ENCODE measurements around the gene CCDC187. TPM values are rescaled to one million over a fixed set of nuclear protein-coding genes. Genes with fewer than 3 reads are reported as not detected.

The CCDC187 gene
- polyA plus RNA-seq, 1 donor (not counting 4 experiments of a cell fraction or from before 2014, with no cell fraction given) = 0.03 TPM

- no peaks in the 10 kb centered on the region for H4K20me1 ChIP-seq (ENCODE audit: control insufficient read depth, extremely low read depth, insufficient read depth, low read length)
- H3K9me3 ChIP-seq (ENCODE audit: control insufficient read depth, low read depth, low read length) = no peaks in the 10 kb centered on the region
- H3K4me3 ChIP-seq (ENCODE audit: control insufficient read depth in 2 of 3, extremely low read depth in 1 of 3, insufficient read depth in 2 of 3, low read depth in 1 of 3, low read length in 3 of 3) = no peak overlapping the region
- no peak for DNase-seq (ENCODE audit: low read depth, low spot score)
- H2AFZ ChIP-seq (ENCODE audit: control insufficient read depth, low read length) = no peak overlapping the region
- H3K36me3 ChIP-seq (ENCODE audit: control insufficient read depth in 2 of 2, extremely low read depth in 1 of 2, insufficient read depth in 2 of 2, low read length in 2 of 2) = no peaks in the 10 kb centered on the region
- no peak overlapping the region for H3K4me2 ChIP-seq (ENCODE audit: control insufficient read depth, extremely low read depth, insufficient read depth, low read depth, low read length)
- TF ChIP-seq EZH2 (IDR thresholded peaks at IDR 0.05; ENCODE audit: low read length) = no peak
- TF ChIP-seq, protein P1, sequence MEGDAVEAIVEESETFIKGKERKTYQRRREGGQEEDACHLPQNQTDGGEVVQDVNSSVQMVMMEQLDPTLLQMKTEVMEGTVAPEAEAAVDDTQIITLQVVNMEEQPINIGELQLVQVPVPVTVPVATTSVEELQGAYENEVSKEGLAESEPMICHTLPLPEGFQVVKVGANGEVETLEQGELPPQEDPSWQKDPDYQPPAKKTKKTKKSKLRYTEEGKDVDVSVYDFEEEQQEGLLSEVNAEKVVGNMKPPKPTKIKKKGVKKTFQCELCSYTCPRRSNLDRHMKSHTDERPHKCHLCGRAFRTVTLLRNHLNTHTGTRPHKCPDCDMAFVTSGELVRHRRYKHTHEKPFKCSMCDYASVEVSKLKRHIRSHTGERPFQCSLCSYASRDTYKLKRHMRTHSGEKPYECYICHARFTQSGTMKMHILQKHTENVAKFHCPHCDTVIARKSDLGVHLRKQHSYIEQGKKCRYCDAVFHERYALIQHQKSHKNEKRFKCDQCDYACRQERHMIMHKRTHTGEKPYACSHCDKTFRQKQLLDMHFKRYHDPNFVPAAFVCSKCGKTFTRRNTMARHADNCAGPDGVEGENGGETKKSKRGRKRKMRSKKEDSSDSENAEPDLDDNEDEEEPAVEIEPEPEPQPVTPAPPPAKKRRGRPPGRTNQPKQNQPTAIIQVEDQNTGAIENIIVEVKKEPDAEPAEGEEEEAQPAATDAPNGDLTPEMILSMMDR (optimal IDR thresholded peaks at IDR 0.05 in 1 of 3, IDR thresholded peaks at IDR 0.05 in 1 of 3, conservative IDR thresholded peaks at IDR 0.05 in 1 of 3; ENCODE audit: extremely low read depth in 1 of 3, insufficient read depth in 2 of 3, low read length in 3 of 3) = no peak
- H3K79me2 ChIP-seq (ENCODE audit: control insufficient read depth, insufficient read depth, low read length) = no peaks in the 10 kb centered on the region
- H3K4me1 ChIP-seq (ENCODE audit: control insufficient read depth, extremely low read depth, insufficient read depth, low read length) = peaks cover 3% of the 10 kb centered on the region
- no peak overlapping the region for H3K27ac ChIP-seq (ENCODE audit: control insufficient read depth, insufficient read depth, low read length)
- dilution Hi-C loops (cut with MboI; ENCODE audit: extremely low pct_ligation_motif_present, low sequenced_read_pairs) = no loop called here
- no peak overlapping the region for H3K9ac ChIP-seq (ENCODE audit: control insufficient read depth, extremely low read depth, insufficient read depth, low read length)
- H3K9me1 ChIP-seq (ENCODE audit: control insufficient read depth, extremely low read depth, insufficient read depth, low read length) = no peaks in the 10 kb centered on the region
- peaks cover 18% of the 10 kb centered on the region for H3K27me3 ChIP-seq (ENCODE audit: control insufficient read depth, extremely low read depth, insufficient read depth, low read length)
- no peak for FAIRE-seq
Measured at GRCh38 chr9:136285501-136286358, 18.2 kb downstream of the CCDC187 start.

DNA sequence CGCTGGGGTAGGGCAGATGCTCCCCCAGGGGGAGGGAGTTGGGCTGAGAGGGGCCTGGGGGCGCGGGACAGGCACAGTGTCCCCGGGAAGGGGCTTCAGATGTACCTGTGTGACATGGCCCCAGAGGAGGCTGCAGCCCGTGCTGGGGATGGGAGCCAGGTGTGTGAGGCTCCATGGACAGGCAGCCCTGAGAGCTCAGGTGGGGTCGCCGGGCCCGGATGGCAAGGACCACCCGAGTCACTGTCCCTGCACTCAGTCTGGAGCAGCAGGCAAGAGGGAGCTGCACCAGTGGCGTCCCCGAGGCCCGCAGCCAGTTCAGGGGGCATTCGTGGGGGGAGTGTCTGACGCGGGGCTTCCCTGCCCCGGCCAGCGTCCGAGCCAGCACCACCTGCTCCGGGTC is 18.9 kb downstream of the CCDC187 start:
- H3K36me3 ChIP-seq (ENCODE audit: control insufficient read depth in 2 of 2, extremely low read depth in 1 of 2, insufficient read depth in 2 of 2, low read length in 2 of 2) = no peaks in the 10 kb centered on the region
- FAIRE-seq (no peak), DNase-seq (ENCODE audit: low read depth, low spot score) (no peak)
- no peak overlapping the region for H3K27ac ChIP-seq (ENCODE audit: control insufficient read depth, insufficient read depth, low read length)
- H3K9ac ChIP-seq (ENCODE audit: control insufficient read depth, extremely low read depth, insufficient read depth, low read length) = no peak overlapping the region
- no peaks in the 10 kb centered on the region for H3K79me2 ChIP-seq (ENCODE audit: control insufficient read depth, insufficient read depth, low read length)
- no peak overlapping the region for H2AFZ ChIP-seq (ENCODE audit: control insufficient read depth, low read length)
- peaks cover 3% of the 10 kb centered on the region for H3K4me1 ChIP-seq (ENCODE audit: control insufficient read depth, extremely low read depth, insufficient read depth, low read length)
- H3K9me1 ChIP-seq (ENCODE audit: control insufficient read depth, extremely low read depth, insufficient read depth, low read length) = no peaks in the 10 kb centered on the region
- dilution Hi-C loops (cut with MboI; ENCODE audit: extremely low pct_ligation_motif_present, low sequenced_read_pairs) = no loop called here
- no peak overlapping the region for H3K4me2 ChIP-seq (ENCODE audit: control insufficient read depth, extremely low read depth, insufficient read depth, low read depth, low read length)
- no peaks in the 10 kb centered on the region for H3K9me3 ChIP-seq (ENCODE audit: control insufficient read depth, low read depth, low read length)
- no peaks in the 10 kb centered on the region for H4K20me1 ChIP-seq (ENCODE audit: control insufficient read depth, extremely low read depth, insufficient read depth, low read length)
- H3K27me3 ChIP-seq (ENCODE audit: control insufficient read depth, extremely low read depth, insufficient read depth, low read length) = peaks cover 20% of the 10 kb centered on the region
- TF ChIP-seq EZH2 (IDR thresholded peaks at IDR 0.05; ENCODE audit: low read length) = no peak
- TF ChIP-seq, protein P1 (optimal IDR thresholded peaks at IDR 0.05 in 1 of 3, IDR thresholded peaks at IDR 0.05 in 1 of 3, conservative IDR thresholded peaks at IDR 0.05 in 1 of 3; ENCODE audit: extremely low read depth in 1 of 3, insufficient read depth in 2 of 3, low read length in 3 of 3) = no peak
- H3K4me3 ChIP-seq (ENCODE audit: control insufficient read depth in 2 of 3, extremely low read depth in 1 of 3, insufficient read depth in 2 of 3, low read depth in 1 of 3, low read length in 3 of 3) = no peak overlapping the region
